Germinal center (tissue), 1 donor: Measurements from ENCODE around the gene G6PC2.
A peak's percentile ranks its signal among the peaks of the same experiment; 100 is the strongest.
"Not testable (repeated sequence)": the region's sequence is repeated elsewhere in the genome, so short reads cannot be mapped to it uniquely, and the experiment has no call there.

Experiments used
- DNase-seq: peaks from one replicate; pipeline ENCODE4 v3.0.0; 2012; ENCODE audit warnings: mixed read lengths, low spot score

G6PC2 gene

DNA sequence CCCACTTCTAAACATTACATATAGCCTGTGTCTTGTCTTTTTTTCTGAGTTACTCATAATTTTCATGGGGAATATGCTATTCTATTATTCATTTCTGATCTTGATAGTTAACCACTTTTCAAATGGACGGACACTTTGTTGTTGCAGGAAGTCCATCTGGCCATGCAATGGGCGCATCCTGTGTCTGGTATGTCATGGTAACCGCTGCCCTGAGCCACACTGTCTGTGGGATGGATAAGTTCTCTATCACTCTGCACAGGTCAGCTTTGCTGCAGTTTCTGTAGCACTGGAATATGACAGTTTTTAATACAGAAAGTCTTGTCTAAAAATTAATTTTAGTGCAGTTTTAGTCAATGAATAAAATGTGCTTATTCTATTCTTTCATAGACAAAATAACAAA is 3.3 kb downstream of the G6PC2 start:
- no peak for DNase-seq

DNA sequence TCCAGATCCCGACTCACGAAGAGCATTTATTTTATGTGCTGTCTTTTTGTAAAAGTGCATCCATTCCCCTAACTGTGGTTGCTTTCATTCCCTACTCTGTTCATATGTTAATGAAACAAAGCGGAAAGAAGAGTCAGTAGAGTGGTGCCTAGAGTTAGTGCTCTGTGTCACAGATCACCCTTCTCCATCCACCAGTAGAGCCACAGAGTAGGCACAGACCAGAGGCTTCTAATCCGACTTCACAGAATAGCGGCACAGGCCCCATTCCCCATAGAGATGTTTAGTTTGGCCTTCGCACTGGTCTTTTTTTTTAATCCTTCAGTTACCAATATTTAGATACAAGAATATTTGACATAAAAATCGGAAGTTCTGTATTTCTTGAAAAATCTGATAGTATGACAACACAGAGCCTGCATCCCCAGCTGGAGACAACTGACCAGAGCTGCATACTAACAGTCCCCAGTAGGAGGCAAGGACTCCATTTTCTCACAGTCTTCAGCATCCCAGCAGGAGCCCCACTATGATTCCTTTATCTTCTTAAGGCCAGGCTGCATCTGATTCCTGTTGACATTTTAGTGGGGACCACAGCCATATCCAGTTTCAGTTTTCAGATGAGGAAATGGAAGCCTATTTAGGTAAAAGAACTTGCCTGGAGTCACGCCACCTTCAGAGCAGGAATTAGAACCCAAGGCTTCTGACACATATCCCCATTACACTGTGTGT is 7.0 kb downstream of the G6PC2 start:
- no peak for DNase-seq

GRCh38 chr2:168910330-168910729 is 9.2 kb downstream of the G6PC2 start:
- DNase-seq, result no peak

DNA sequence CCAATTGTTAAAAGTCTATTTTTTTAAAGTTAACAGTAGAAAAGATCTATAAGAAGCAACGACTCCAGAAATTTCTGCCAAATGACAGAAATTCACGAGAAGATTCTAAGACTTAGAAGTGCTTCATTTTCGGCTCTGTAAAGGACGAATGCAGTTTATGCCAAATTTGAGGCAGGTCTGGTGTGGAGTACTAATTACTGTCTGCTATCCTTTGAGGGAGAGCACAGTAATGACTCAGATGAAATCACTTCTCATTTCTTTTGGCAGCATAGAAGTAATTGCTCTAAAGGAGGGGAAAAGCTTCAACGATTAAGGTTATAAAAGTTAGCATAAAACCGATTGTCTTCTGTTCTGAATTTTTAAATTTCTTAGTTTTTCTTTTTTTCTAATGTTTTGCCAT is 11.4 kb downstream of the G6PC2 start:
- no peak for DNase-seq

DNA sequence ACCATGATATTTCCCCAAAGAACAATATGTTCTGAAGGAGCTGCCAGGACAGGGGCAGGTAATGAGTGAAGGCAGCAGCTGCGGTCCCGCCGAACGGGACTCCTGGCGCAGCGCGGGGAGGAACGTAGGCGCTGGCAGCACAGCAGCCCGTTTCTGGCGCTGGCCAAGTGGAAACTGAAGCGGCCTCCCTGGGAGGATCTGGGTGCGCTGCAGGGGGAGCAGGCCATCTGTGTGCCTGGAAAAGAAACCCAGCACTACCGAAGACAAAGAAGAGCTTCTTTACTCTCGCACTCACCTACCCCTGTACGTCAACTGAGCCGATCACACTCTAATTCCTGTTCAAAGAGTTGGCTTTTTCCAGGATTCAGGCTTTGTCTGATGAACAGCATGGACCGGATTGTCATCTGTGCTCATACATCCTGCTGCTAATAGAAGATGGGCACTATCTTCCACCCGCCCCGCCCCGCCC is 11.8 kb downstream of the G6PC2 start:
- DNase-seq, result no peak

- DNase-seq, result no peak
Measured at GRCh38 chr2:168913495-168913894, 12.4 kb downstream of the G6PC2 start.

DNA sequence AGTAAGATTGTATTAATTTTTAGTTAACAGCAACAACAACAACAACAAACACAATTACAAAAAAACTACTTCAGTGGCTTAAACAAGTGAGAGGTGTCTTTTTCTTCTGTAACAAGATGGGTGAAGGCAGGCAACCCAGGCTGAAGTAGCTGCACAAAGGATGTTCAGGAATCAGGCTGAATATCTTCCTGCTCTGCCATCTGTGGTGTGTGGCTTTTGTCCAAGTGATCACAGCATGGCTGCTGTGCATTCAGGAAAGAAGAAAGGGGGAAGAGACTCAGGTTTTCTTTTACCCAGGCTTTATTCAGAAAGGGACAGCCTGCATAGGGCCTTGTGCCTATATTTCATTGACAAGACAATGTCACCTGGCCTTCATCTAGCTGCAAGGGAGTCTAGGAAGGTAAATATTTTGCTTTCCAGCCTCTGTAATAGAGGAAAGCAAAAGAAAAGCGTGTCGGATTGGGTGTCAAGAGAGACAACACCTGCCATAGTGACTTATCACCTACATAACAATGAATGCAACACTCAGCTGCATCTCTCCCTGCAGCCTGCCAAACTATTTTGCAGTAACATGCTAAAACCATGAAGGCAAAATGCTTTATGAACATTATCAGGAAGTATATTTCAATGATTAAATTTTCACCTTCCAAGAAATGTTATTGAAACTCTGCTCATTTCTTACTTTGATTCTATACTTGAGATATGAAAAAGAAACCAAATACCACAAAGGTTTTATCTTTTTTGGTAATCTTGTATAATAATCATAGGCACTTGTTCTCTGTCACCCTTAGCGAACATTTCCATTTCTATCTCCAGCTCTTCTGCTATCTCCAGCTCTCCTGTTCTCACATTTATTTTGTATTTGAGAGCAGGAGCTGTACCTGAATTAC is 14.6 kb downstream of the G6PC2 start:
- no peak for DNase-seq

GRCh38 chr2:168916331-168916675 is 15.2 kb downstream of the G6PC2 start:
- DNase-seq, result no peak

GRCh38 chr2:168920504-168921157 is 19.5 kb downstream of the G6PC2 start:
- peak; percentile 25 for DNase-seq

GRCh38 chr2:168926621-168927386 is 25.7 kb downstream of the G6PC2 start:
- no peak for DNase-seq

GRCh38 chr2:168928113-168928831 is 27.2 kb downstream of the G6PC2 start:
- no peak for DNase-seq

DNA sequence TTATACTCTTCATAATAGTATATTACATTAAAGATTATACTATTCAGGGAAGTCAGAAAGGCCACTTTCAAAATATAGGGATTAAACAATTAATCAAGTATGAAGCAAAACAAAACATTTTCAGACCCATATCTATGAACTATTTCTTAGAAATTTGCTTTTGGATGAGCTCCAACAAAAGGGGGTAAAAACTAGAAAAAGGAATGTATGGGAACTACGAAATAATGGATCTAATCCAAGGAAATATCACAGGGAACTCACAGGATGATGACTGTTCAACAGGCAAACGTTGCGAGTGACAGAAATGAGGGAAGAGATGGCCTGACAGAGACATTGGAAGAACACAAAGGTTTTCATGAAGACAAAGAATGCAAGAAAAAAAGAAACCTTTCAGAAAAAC is 27.9 kb downstream of the G6PC2 start:
- no peak for DNase-seq

DNA sequence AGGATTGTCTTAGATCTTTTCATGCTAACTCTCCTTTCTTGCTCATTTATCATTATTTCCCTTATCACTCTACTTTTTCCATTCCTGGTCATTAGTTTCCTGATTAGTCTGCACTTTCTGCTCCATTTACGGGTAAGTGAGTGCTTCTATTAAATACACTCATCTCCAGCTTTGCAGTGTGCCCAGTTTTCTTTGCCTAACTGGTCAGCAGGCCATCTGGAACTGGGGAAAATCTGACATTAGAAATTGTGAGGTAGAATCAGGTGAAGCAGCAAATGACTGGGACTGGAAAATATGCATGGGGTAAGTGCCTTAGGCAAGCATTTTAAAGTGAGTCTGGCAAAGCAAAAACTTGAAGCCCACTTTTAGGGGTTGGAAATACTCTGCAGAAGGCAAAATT is 29.2 kb downstream of the G6PC2 start:
- DNase-seq, result no peak

DNA sequence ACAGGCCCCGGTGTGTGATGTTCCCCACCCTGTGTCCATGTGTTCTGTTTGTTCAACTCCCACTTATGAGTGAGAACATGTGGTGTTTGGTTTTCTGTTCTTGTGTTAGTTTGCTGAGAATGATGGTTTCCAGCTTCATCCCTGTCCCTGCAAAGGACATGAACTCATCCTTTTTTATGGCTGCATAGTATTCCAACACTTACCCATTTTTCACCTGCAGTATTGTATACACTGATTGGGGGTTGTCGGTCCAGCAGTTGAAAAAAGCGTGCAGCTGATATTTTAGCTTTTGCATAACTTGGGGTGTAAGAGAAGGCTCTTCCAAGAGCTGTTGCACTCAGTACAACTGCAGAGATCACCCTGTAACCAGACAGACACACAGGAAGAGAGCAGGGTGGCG is 31.1 kb downstream of the G6PC2 start:
- not testable (repeated sequence) for DNase-seq

DNA sequence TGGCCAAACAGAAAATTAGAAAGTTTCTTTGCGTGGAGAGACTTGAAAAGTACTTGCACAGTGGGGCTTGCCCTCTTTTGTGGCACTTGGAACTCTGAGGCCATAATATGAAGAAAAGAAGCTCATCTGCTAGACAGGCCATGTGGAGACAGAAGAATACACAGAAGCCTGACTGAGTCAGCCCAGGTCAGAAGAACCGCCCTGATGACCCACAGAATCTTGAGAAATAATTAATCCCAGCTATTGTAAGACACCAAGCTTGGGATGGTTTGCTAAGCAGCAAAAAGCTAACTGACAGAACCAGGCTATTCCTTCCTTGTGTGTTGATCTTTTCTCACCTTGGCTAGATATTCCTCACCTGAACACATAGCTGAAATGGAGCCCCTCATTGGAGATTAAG is 33.7 kb downstream of the G6PC2 start:
- DNase-seq, result no peak

DNA sequence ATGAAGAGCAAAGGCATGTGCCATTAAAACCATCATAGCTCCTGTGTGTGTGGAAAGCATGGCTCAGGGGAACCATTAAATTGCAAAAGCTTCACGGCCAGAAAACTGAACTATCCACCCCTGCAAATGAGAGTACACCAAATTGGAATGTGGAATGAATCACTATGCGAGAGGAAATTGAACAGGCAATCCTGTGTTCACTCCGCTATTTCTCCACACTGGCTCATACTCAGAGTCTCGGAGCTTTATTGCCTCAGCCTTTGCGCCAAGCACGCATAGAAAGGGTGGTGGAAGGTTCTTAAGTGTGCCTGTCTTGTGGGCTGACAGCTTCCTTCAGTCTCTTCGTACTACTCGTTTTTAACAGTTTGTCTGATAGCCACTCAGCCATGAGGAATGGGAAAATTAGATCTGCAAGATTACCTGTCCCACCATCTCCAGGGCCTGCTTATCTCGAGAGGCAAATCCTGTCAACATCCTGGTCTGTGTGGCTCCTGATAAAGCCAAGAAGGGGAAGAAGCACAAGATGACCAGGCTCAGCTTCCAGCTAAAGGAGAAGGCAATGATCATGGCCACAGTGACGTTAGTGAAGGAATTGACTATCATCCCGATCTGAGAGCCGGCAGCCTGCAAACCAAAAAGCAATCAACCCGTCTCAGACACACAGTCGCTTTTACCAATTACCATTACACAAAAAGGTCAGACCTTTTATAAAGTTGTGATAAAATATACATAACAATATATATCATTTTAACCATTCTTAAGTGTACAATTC is 34.9 kb downstream of the G6PC2 start:
- DNase-seq, result no peak

- DNase-seq, result no peak
Measured at GRCh38 chr2:168939061-168939460, 38.0 kb downstream of the G6PC2 start.

DNA sequence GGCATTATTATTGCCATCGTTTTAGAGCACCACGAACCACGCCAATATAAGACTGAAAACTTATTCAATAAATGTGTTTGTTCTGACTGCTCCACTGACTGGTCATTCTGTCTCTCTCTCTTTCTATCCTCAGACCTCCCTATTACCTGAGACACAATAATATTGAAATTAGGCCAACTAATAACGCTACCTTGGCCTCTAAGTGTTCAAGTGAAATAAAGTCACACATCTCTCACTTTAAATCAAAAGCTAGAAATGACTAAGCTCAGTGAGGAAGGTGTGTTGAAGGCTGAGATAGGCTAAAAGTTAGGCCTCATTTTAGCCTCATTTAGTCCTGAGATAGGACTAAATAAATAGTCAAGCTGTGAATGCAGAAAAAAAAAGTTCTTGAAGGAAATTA is 38.8 kb downstream of the G6PC2 start:
- DNase-seq, result no peak

GRCh38 chr2:168941297-168941696 is 40.2 kb downstream of the G6PC2 start:
- no peak for DNase-seq

- no peak for DNase-seq
Measured at GRCh38 chr2:168944065-168944464, 43.0 kb downstream of the G6PC2 start.

DNA sequence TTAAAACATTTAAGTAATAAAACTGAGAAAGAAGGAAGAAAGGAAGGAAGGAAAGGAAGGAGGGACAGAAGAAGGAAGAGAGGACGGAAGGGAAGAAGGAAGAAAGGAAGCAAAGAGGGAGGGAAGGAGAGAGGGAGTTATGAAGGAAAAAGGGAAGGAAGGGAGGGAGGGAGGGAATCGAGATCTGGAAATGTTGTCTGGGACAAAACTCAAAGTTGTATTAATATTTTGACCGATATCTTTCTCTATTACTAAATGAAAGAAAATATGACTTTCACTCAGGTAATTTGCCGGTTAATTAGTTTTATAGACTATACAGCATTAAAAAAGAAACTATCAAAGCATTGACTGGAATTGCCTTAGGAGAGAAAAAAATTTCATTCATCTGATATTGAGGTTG is 44.4 kb downstream of the G6PC2 start:
- no peak for DNase-seq
